ENCODE results near the gene PRODH2.
"Not testable (repeated sequence)": the region's sequence is repeated elsewhere in the genome, so short reads cannot be mapped to it uniquely, and the experiment has no call there.

Gene PRODH2

GRCh38 chr19:35796645-35797542, 15.8 kb downstream of the PRODH2 start:
- DNase-seq (ENCODE audit: low read depth in 2 of 2, low spot score in 1 of 2): no peak

- not testable (repeated sequence) for DNase-seq (ENCODE audit: low read depth in 2 of 2, low spot score in 1 of 2)
Observed at GRCh38 chr19:35795564-35795963, 17.1 kb downstream of the PRODH2 start.

- DNase-seq (ENCODE audit: low read depth in 2 of 2, low spot score in 1 of 2): no peak
Observed at GRCh38 chr19:35793381-35794165, 19.1 kb downstream of the PRODH2 start.

- no peak for DNase-seq (ENCODE audit: low read depth in 2 of 2, low spot score in 1 of 2)
Observed at GRCh38 chr19:35792888-35793287, 19.8 kb downstream of the PRODH2 start.

- no peak for DNase-seq (ENCODE audit: low read depth in 2 of 2, low spot score in 1 of 2)
Observed at GRCh38 chr19:35792312-35792711, 20.3 kb downstream of the PRODH2 start.

- no peak for DNase-seq (ENCODE audit: low read depth in 2 of 2, low spot score in 1 of 2)
Observed at GRCh38 chr19:35791814-35792279, 20.8 kb downstream of the PRODH2 start.

- DNase-seq (ENCODE audit: low read depth in 2 of 2, low spot score in 1 of 2): no peak
Observed at GRCh38 chr19:35790981-35791813, 21.4 kb downstream of the PRODH2 start.

- DNase-seq (ENCODE audit: low read depth in 2 of 2, low spot score in 1 of 2): no peak
Observed at GRCh38 chr19:35789978-35790944, 22.4 kb downstream of the PRODH2 start.

GRCh38 chr19:35789195-35789977, 23.3 kb downstream of the PRODH2 start:
- no peak for DNase-seq (ENCODE audit: low read depth in 2 of 2, low spot score in 1 of 2)

- no peak for DNase-seq (ENCODE audit: low read depth in 2 of 2, low spot score in 1 of 2)
Observed at GRCh38 chr19:35788205-35788960, 24.3 kb downstream of the PRODH2 start.

- no peak for DNase-seq (ENCODE audit: low read depth in 2 of 2, low spot score in 1 of 2)
Observed at GRCh38 chr19:35787227-35787799, 25.3 kb downstream of the PRODH2 start.

GRCh38 chr19:35786299-35787160, 26.1 kb downstream of the PRODH2 start:
- no peak for DNase-seq (ENCODE audit: low read depth in 2 of 2, low spot score in 1 of 2)

GRCh38 chr19:35785339-35785627, 27.4 kb downstream of the PRODH2 start:
- no peak for DNase-seq (ENCODE audit: low read depth in 2 of 2, low spot score in 1 of 2)

GRCh38 chr19:35784503-35785338, 27.9 kb downstream of the PRODH2 start:
- DNase-seq (ENCODE audit: low read depth in 2 of 2, low spot score in 1 of 2): no peak

GRCh38 chr19:35783469-35784434, 28.9 kb downstream of the PRODH2 start:
- no peak for DNase-seq (ENCODE audit: low read depth in 2 of 2, low spot score in 1 of 2)

Data from stimulated activated CD8-positive, alpha-beta memory T cell treated with anti-CD3 and anti-CD28 coated beads, Interleukin-4, amount 100 ng/mL, for 1 hour (primary cell).